MG63 (cell line): ENCODE data around the gene KIRREL1. TPM values are rescaled to one million over a fixed set of nuclear protein-coding genes. Genes with fewer than 3 reads are reported as not detected.
"Not testable (repeated sequence)": the region's sequence is repeated elsewhere in the genome, so short reads cannot be mapped to it uniquely, and the experiment has no call there.

Experiments
- DNase-seq: peaks from one replicate; pipeline ENCODE4 v3.0.0-alpha.2; 2020
- H3K27me3 ChIP-seq: fragments of 250-450 bp; sonication (Bioruptor Pico); 2 replicates; pipeline ENCODE4 v1.5.1; 2020; ENCODE audit warnings: mild to moderate bottlenecking, moderate library complexity
- H3K36me3 ChIP-seq: fragments of 250-450 bp; sonication (Bioruptor Pico); 2 replicates; pipeline ENCODE4 v1.5.1; 2020; ENCODE audit warnings: mild to moderate bottlenecking, moderate library complexity
- H3K4me3 ChIP-seq: fragments of 250-450 bp; sonication (Bioruptor Pico); 2 replicates; pipeline ENCODE4 v1.5.1; 2020; ENCODE audit warnings: mild to moderate bottlenecking, moderate library complexity
- H3K9me3 ChIP-seq: fragments of 250-450 bp; sonication (Bioruptor Pico); 2 replicates; pipeline ENCODE4 v1.5.1; 2020; ENCODE audit warnings: mild to moderate bottlenecking, moderate library complexity
- total RNA-seq: library from RNA; depleted of rRNA; stranded (reverse); fragments of >200 nt; shearing (Covaris generic); gene quantifications from 2 replicates; pipeline ENCODE4 v1.2.3, GENCODE V29; 2014; ENCODE audit warnings: low replicate concordance

Gene KIRREL1
- total RNA-seq, 1 experiment from 2014 or later, result 26.3 TPM

- Histone ChIP-seq H3K36me3 (no peaks in the 10 kb centered on the region), H3K9me3 (no peaks in the 10 kb centered on the region), H3K27me3 (peaks cover 16% of the 10 kb centered on the region), H3K4me3 (no peak overlapping the region)
- DNase-seq, result no peak
Measured at GRCh38 chr1:158118713-158119402, 125.4 kb downstream of the KIRREL1 start.

DNA sequence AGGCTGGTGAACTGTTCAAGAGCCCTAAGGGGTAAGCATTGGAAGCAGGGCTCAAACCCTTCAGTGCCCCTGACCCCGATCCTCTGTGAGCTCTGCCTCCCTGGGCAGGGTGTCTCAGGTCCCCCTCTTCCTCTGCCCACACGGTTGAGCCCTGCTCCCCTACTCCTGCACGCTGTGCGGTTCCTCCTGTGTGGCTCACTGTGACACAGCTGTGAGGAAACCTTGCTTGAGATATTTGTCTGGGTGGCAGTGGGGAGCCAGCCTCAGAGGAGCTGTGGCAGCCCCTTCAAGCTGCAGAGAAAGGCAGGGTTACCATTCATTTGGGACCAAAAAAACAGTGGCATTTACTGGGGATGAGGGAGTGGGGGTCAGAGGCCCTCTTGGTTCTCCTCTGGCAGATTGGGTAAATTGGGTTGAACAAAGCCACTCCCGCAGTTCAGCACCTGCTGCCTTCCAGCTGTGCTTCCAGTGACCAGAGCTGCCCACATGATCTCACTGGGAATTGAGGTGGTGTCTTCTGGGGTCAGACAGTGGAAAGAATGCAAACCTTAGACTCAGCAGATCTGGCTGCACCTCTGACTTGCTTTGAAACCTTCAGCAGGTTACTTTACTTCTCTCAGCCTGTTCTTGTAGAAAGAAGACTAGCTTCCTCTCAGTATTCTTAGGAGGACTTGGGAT lies 126.7 kb downstream of the KIRREL1 start:
- H3K9me3 ChIP-seq, result no peaks in the 10 kb centered on the region
- H3K36me3 ChIP-seq, result no peaks in the 10 kb centered on the region
- peaks cover 16% of the 10 kb centered on the region for H3K27me3 ChIP-seq
- H3K4me3 ChIP-seq, result no peak overlapping the region
- DNase-seq, result no peak

- Histone ChIP-seq H3K9me3 (no peaks in the 10 kb centered on the region), H3K27me3 (peaks cover 16% of the 10 kb centered on the region), H3K4me3 (no peak overlapping the region), H3K36me3 (no peaks in the 10 kb centered on the region)
- peak; percentile 24 for DNase-seq
Measured at GRCh38 chr1:158121604-158122254, 128.3 kb downstream of the KIRREL1 start.

DNA sequence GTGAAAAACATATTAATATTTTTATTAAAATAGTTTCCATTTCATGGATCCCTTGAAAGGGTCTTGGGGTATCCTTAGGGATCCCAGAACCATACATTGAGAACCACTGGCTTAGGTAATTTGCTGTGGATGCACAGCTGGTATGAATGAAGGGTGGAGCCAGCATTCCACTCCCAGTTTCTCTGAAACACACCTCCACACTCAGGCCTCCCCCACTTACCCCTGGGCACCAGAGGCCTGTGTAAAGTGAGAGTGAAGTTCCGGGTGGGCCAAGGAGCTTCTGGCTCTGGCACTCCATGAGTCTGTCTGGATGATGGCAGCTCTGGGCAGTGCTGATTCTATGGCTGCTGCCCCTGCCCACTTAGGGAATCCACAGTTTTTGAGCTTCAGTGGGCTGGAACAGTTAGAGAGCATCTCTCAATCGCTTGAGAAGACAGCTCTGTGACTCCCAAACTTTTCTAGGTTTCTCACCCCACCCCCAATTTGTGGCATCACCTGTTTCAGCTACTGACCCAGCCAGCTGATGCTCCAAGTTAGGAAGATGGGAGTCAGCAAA lies 129.5 kb downstream of the KIRREL1 start:
- no peak overlapping the region for H3K4me3 ChIP-seq
- H3K27me3 ChIP-seq, result peaks cover 16% of the 10 kb centered on the region
- DNase-seq, result no peak
- no peaks in the 10 kb centered on the region for H3K9me3 ChIP-seq
- H3K36me3 ChIP-seq, result no peaks in the 10 kb centered on the region

DNA sequence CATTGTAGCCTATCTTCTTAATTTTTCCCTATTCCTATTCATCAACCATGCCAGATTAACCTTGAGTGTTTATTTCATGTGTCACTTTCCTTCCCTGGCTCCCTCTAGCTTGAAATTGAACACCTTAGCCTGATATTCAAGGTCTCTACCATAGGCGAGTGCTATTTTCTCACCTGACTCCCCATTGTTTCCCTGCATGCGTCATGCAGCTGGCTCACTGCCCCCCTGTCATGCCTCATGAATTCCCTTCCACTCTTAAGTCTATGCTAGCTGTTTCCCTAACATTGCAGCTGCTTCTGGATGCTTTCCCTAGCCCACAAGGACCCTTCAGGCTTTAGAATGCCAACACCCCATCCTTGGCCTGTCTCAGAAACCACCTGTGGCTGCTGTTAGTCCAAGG lies 130.6 kb downstream of the KIRREL1 start:
- peaks cover 16% of the 10 kb centered on the region for H3K27me3 ChIP-seq
- H3K9me3 ChIP-seq, result no peaks in the 10 kb centered on the region
- DNase-seq, result no peak
- no peak overlapping the region for H3K4me3 ChIP-seq
- H3K36me3 ChIP-seq, result no peaks in the 10 kb centered on the region

- no peaks in the 10 kb centered on the region for H3K36me3 ChIP-seq
Measured at GRCh38 chr1:158124999-158125398, 131.6 kb downstream of the KIRREL1 start.

GRCh38 chr1:158126425-158126824 lies 133.0 kb downstream of the KIRREL1 start:
- DNase-seq, result no peak
- H3K36me3 ChIP-seq, result no peaks in the 10 kb centered on the region
- peaks cover 3% of the 10 kb centered on the region; the same call in 1 of the 2 replicates for H3K27me3 ChIP-seq
- H3K4me3 ChIP-seq, result no peak overlapping the region
- H3K9me3 ChIP-seq, result no peaks in the 10 kb centered on the region

More at GRCh38 chr1:158124999-158125398, 131.6 kb downstream of the KIRREL1 start:
- Histone ChIP-seq H3K4me3 (no peak overlapping the region), H3K27me3 (peaks cover 13% of the 10 kb centered on the region), H3K9me3 (no peaks in the 10 kb centered on the region)
- peak; percentile 75 for DNase-seq

DNA sequence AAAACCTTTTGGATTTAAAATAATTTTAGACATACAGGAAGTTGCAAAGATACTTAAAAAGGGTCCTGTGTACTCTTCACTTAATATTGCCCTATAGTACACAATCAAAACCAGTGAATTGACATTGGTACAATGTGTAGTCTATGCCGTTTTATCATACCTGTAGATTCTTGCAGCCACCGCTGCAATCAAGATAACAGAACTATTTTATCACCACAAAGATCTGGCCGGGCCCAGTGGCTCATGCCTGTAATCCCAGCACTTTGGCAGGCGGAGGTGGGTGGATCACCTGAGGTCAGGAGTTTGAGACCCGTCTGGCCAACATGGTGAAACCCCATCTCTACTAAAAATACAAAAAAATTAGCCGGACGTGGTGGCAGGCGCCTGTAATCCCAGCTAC lies 135.1 kb downstream of the KIRREL1 start:
- not testable (repeated sequence) for DNase-seq, H3K27me3 ChIP-seq, H3K4me3 ChIP-seq, H3K36me3 ChIP-seq, H3K9me3 ChIP-seq

DNA sequence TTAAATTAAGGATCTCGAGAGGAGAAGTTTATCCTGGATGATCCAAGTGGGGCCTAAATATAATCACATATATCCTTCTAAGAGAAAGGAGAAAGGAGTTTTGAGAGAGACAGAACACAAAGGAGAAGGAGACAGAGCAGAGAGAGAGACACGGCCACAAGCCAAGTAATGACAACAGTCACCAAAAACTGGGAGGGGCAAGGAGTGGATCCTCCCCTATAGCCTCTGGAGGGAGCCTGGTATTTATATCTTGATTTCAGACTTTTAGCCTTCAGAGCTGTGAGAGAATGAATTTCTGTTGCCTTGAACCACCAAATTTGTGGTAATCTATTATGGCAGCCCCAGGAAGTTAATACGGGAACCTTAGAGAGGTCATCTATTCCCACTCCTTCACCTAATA lies 137.8 kb downstream of the KIRREL1 start:
- H3K36me3 ChIP-seq, result no peaks in the 10 kb centered on the region
- H3K27me3 ChIP-seq, result peaks cover 3% of the 10 kb centered on the region; the same call in 1 of the 2 replicates
- H3K9me3 ChIP-seq, result no peaks in the 10 kb centered on the region
- no peak overlapping the region for H3K4me3 ChIP-seq
- no peak for DNase-seq

GRCh38 chr1:158140764-158141192 lies 147.3 kb downstream of the KIRREL1 start:
- Histone ChIP-seq H3K27me3 (no peaks in the 10 kb centered on the region; the same call in none of the 2 replicates), H3K36me3 (no peaks in the 10 kb centered on the region), H3K4me3 (no peak overlapping the region), H3K9me3 (no peaks in the 10 kb centered on the region)
- no peak for DNase-seq

DNA sequence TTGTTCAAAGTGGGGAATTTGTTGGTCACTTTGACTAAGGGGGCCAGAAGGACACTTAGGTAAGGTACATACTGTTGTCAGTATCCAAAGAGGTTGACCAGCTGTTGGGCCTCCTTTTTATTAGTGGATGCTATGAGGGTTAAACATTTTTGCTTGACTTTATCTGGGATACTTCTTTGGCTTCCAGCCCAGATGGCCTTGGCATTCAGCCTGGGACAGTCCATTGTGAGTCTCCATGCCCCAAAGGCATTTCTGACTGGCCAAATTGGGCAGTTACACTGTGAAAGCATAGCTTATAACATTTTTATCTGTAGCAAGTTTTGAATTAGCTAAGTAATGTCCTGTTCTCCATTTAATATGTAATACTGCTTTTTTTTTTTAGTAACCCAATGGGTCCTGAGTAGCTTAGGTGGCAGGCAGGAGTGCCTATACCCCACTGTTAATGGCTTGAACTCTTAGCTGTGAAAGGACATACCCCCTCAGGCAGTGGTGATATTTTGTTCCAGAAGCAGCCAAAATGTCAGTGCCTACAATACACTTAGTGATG lies 151.8 kb downstream of the KIRREL1 start:
- Histone ChIP-seq H3K9me3 (peaks cover 4% of the 10 kb centered on the region; the same call in 1 of the 2 replicates), H3K36me3 (no peaks in the 10 kb centered on the region), H3K4me3 (no peak overlapping the region), H3K27me3 (no peaks in the 10 kb centered on the region; the same call in none of the 2 replicates)
- peak; percentile 81 for DNase-seq

DNA sequence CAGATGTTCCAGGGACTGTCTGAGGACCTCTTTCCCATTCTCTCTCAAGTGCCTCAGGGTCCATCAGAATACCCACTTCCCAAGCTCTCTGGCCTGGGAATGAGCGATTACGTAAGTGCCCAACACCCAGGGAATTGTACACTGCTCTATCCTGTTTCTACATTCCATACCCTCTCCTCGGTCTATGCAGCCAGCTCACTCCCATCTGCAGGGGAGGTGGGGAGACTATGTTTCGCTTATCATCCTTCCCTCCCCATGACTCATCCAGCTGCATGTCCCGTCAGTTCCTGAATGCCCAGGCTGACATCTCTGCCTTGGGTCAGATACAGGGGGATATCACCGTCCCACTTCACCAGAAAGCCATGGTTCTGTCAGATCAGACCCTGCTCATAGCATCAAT lies 152.7 kb downstream of the KIRREL1 start:
- H3K27me3 ChIP-seq, result no peaks in the 10 kb centered on the region; the same call in none of the 2 replicates
- DNase-seq, result peak; percentile 6
- no peaks in the 10 kb centered on the region for H3K36me3 ChIP-seq
- H3K4me3 ChIP-seq, result no peak overlapping the region
- peaks cover 4% of the 10 kb centered on the region; the same call in 1 of the 2 replicates for H3K9me3 ChIP-seq

GRCh38 chr1:158146739-158147138 lies 153.3 kb downstream of the KIRREL1 start:
- H3K27me3 ChIP-seq, result no peaks in the 10 kb centered on the region; the same call in none of the 2 replicates
- H3K36me3 ChIP-seq, result no peaks in the 10 kb centered on the region
- no peak overlapping the region for H3K4me3 ChIP-seq
- DNase-seq, result no peak
- H3K9me3 ChIP-seq, result peaks cover 4% of the 10 kb centered on the region; the same call in 1 of the 2 replicates

GRCh38 chr1:158147401-158147800 lies 154.0 kb downstream of the KIRREL1 start:
- Histone ChIP-seq H3K4me3 (no peak overlapping the region), H3K27me3 (no peaks in the 10 kb centered on the region; the same call in none of the 2 replicates), H3K36me3 (no peaks in the 10 kb centered on the region), H3K9me3 (peaks cover 4% of the 10 kb centered on the region; the same call in 1 of the 2 replicates)
- DNase-seq, result no peak

DNA sequence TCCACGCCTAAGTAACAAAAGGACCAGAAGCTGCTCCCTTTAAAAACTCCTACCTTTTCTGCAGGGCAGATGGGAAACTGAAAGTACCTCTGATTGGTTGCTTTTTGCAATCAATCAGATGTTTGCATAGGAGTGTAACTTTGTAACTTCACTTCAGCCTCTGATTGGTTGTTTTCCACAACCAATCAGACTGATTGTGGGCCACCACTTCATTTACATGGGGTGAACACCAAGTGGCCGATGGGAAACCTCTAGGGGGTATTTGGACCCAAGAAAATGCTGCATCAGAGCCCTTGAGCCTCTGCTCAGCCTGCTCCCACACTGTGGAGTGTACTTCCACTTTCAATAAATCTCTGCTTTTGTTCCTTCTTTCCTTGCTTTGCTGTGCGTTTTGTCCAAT lies 154.4 kb downstream of the KIRREL1 start:
- H3K36me3 ChIP-seq, result no peaks in the 10 kb centered on the region
- peaks cover 4% of the 10 kb centered on the region; the same call in 1 of the 2 replicates for H3K9me3 ChIP-seq
- no peak overlapping the region for H3K4me3 ChIP-seq
- no peaks in the 10 kb centered on the region; the same call in none of the 2 replicates for H3K27me3 ChIP-seq
- DNase-seq, result no peak

- H3K36me3 ChIP-seq, result no peaks in the 10 kb centered on the region
- DNase-seq, result no peak
- H3K27me3 ChIP-seq, result no peaks in the 10 kb centered on the region; the same call in none of the 2 replicates
- H3K4me3 ChIP-seq, result no peak overlapping the region
- H3K9me3 ChIP-seq, result peaks cover 4% of the 10 kb centered on the region; the same call in 1 of the 2 replicates
Measured at GRCh38 chr1:158148468-158148867, 155.0 kb downstream of the KIRREL1 start.
